ENCODE data around the gene NAMPT.
"Not testable (repeated sequence)": the region's sequence is repeated elsewhere in the genome, so short reads cannot be mapped to it uniquely, and the experiment has no call there.

NAMPT gene

DNA sequence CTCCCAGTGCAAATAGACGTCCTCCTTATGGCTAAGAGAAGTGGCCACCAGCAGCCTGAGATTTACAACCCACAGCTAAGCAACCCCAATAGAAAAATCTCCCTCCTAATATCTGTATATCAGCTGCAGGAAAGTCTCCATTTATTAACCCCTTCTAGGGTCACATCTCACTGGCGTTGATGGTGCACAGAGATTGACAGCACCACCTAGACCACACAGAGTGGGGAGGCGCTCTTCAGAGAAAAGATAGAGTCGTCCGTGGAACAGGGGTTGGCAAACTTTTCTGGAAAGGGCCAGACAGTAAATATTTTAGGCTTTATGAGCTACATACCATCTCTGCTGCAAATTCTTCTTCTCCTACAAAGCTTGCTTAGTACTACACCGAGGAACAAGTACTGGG lies 60.0 kb downstream of the NAMPT start:
- FAIRE-seq, result no peak

DNA sequence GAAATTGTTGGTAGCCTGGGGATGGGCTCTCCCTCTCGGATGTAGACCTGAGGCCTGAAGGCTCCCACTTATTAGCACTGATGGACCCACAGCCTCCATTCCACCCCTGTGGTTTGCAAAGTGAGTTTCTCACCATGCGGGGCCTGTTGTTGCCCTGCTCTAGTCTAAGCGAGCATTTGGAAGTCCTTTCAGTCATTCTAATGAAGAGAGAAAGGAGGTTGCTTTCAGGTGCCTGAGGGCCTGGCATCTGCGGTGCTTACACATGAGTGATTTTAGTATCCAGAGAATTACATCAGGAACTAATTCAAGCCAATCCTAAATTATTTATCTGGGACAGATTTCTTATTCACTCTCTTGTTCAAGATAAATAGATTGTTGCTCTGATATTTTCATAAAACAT lies 61.6 kb downstream of the NAMPT start:
- no peak for FAIRE-seq

DNA sequence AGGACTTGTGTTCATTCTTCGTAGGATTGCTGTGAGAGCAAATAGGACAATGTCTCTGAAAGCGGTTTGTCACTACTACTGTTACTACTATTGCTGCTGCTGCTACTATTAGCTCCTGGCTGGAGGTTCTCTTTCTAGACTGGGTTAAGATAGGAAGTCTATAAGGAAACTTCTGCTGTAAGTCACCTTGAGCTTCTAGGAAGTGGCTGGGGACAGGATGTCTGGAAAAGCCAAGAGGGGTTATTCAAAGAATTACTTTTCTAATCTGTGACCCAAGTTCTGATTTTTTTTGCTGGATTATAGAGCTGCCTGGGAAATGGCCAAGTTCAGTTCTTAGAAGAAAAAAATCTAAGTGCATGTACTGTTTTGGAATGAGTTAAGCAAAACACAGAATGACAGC lies 62.2 kb downstream of the NAMPT start:
- FAIRE-seq, result no peak

DNA sequence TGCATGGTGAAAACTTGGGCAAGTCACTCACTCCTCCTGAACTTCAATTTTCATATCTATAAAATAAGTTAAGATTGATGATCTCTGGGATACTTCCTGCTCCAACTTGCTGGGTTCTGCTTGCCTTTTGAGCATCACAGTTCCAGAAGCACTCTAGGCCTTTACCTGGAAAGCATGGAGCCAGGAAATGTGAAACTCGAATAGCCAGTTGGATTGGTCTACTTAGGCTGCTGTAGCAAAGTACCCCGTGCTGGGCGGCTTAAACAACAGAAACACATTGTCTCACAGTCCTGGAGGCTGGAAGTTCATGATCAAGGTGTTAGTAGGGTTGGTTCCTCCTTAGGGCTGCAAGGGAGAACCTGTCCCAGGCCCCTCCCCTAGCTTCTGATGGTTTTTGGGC lies 64.5 kb downstream of the NAMPT start:
- no peak for FAIRE-seq

DNA sequence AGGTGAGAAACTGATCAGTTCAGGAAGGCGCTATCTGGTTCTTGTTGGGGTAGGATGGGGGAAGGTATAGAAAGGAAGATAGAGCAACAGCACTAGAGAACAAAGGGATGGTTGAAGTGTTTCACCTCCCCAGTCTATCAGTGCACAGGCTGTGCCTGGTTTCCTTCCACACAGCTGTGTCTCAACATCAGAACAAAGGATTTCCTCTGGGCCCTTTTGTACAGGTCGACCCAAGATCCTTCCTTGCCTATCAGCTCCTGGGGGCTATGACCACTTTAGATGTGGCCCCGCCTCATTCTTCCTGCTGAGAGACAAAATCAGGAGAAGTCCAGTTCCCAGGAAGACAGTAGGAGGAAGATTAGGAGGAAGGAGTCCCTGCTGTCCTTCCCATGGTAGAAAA lies 65.6 kb downstream of the NAMPT start:
- FAIRE-seq, result no peak

DNA sequence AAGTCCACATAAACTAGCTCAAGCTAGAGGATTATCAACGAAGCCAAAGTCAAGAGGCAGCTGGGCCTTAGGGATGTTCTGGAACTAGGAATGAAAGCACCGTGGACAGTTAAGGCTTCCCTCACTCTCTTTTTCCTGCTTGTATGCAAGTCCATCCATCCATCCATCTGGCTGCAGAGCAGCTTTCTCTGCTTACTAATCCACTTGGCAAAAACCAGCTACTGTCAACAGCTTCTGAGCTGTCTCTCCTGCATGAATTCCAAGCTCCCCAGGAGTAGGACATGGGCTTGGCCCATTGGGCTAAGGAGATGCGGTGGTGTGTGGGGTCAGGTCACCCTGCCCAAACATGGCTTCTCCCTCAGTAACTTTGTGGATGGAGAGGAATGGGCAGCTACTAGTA lies 66.2 kb downstream of the NAMPT start:
- no peak for FAIRE-seq

DNA sequence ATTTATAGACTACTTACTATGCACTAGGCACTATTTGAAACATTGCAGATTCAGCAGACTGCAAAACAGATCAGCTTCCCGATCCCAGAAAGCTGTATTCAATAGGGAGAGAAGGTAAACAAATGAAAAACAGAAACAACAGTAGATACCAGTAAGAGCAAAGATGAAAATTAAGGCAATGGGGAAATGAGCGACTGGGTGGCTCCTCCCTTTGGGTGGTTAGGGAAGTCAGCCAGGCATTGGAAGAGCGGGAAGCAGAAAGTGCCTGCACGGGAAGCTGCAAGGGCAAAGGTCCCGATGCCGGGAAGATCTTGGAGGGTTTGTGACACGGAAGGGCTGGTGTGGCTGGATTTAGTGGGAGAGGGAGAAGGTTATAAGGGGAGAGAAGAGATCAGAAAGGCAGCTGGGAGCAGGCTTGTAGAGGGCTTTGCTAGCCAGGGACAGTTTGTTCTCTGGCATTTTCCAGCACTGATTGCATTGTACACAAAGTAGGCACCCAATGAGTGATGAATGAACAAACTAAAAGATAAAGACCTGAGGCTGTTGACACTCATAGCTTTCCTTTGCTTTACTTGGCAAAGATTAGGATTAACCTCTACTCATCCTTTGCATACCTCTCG lies 67.8 kb downstream of the NAMPT start:
- no peak for FAIRE-seq

DNA sequence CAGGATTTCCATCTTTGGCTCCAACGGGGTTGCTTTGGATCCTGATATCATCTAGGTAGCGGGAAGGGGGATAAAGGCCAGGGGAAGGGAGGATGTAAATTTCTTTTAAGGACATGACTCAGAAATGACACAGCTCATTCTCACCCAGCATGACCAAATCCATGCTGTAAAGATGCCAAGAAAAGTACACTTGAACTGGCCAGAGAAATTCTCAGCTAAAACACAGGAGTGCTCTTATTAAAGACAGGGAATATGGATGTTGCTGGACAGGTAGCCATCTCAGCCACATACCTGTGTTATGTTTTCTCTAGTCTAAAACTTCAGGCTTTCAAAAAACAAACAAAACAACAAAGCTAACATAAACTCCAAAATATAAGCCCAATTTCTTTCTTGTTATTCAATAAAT lies 68.3 kb downstream of the NAMPT start:
- FAIRE-seq, result no peak

DNA sequence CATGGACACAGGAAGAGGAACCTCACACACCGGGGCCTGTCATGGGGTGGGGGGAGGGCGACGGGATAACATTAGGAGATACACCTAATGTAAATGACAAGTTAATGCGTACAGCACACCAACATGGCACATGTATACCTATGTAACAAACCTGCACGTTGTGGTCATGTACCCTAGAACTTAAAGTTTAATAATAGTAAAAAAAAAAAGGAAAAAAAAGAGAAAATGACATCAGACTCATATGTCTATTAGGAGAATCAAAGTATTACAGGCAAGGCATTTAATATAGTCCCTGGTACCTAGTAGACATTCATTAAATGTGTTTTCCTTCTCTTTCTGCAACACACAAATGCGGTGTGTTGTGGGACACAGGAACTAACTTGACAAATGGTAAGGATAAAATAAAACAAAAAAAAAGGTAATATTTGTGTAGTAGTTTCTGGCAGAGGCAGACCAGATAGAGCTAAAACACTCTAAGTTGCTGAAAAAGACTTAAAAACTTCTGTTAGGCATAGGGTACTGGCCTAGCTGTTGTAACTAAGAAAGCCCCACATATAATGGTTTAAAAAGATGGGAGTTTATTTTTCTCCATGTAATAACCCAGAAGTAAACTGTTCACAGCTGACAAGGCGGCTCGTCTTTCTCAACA lies 68.8 kb downstream of the NAMPT start:
- no peak for FAIRE-seq

DNA sequence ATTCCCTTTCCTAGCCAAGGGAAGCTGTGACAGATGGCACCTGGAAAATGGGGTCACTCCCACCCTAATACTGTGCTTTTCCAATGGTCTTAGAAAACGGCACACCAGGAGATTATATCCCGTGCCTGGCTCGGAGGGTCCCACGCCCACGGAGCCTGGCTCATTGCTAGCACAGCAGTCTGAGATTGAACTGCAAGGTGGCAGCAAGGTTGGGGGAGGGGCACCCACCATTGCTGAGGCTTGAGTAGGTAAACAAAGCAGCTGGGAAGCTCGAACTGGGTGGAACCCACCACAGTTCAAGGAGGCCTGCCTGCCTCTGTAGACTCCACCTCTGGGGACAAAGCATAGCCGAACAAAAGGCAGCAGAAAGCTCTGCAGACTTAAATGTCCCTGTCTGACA lies 75.8 kb downstream of the NAMPT start:
- FAIRE-seq, result not testable (repeated sequence)

DNA sequence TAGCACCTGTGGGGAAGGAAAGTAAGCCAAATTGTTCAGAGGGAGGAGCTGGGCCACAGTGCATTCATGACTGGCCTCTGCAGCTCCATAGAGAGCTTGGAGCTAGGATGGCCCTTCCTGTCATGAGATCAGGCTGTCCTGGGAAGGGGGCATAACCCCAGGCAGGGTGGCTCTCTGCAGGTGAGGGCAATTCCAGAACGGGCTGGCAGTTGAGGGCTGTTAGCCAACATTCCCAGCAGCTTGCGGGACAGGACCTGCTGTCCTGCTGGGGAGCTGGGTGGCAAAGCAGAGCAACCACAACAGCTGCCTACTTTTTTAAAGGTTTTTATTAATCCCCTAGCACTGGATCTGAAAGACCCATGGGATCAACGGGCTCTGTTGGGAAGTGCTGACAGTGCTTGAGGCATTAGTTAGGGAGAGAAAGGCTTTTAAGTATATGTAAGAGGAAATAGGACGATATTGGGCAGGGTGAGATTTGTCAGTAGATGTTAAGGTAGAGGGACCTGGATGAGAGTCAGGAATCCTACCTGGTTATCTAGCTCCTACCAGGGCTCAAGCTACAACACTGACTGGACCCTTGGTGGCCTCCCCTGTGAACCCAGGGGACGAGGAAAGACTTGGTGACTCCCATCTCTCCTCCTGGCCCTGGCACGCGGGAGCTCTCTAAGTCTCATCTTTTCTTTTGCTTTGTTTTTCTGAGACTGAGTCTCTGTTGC lies 77.8 kb downstream of the NAMPT start:
- no peak for FAIRE-seq

DNA sequence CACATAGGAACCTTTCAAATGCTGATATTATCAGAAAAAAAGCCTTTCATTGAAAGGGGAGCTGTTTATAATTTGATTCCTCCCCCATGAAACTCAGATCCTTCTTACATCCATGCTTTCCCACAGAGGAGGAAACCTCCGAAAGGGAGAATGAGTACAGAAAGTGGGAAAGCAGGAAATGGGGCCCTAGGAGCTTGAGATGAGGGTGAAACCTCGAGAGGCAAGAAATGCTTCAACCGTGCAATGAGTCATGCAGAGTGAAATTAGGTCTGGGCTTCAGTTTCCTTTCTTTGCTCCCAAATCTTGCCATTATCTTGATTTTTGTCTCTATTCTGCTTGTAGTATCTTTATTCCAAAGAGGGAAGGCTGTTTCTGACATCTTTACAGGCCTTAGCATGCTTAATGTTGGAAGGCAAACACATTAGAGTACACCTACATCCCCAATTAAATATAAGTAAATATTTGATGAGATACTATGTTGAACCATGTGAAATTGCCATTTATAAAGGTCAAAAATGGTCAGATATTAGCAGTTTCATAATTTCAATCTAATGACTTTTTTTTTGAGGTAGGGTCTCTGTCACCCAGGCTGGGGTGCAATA lies 79.1 kb downstream of the NAMPT start:
- FAIRE-seq, result no peak

DNA sequence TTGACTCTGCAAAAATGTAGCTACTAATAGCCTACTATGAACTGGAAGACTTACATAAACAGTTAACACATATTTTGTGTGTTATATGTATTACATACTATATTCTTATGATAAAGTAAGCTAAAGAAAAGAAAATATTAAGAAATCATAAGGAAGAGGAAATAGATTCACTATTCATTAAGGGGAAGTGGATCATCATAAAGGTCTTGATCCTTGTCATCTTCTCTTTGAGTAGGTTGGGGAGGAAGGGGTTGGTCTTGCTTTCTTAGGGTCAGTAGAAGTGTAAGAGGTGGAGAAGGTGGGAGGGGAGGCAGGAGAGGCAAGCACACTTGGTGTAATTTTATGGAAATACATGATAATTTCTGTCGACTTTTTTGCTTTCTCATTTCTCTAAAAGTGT lies 81.3 kb downstream of the NAMPT start:
- FAIRE-seq, result no peak

DNA sequence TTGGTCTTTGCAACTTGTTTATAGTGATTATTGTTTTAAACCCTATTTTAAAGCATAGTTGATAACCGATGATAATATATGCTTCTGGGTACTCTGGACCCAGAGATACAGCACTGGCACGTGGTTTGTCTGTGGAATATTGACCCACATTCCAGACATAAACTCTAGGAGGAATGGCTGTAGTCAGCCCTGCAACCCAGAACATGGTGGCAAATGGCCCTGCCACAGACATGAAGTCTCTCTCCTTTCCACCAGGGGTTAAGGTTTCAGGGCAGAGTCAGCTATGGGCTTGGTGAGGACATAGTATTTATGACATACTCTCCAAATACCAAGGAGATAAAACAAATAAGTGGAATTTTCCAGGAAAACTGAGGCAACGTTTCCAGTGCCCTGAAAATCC lies 83.6 kb downstream of the NAMPT start:
- no peak for FAIRE-seq

DNA sequence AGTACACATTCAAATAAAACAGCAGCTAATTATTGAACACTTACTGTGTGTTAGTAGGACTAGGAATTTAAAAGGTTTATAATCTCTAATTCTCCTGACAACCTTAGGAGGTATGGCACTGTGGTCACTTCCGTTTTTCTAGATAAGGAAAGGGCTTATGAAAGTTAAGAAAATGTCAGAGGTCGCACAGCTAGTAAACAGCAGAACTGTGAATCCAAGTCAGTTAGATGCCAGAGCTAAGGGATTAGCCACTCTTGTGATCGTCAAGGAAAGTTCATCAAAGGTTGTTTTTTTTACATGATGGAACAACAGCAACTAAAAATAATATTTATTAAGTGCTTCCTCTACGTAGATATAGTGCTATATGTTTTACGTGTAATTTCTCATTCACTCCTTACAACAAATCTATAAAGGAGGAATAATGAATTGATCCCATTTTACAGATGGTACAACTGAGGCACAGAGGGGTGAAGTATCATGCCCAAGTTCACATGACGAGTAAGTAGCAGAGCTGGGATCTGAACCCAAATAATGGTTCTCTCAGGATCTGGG lies 84.9 kb downstream of the NAMPT start:
- no peak for FAIRE-seq

DNA sequence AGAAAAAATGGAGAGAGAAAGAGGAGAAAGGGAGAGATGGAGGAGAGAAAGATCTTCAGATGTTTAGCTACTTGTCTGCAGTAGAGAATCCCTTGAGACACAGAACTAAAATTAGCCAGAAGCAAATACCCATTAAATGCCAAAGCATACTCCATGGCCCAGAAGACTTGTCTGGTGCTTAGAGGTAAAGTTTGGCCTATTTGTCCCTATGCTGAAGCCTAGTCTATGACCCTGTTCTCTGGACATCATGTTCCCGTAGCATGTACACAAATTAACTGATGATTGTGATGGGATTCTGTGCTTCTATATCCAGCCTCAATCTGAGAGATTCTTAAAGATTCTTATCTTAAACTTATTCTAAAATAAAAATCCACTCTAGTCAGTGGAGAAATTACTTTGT lies 85.8 kb downstream of the NAMPT start:
- FAIRE-seq, result no peak
